Liver (tissue), 9 donors: Measurements from ENCODE around the gene SDF2. TPM values are rescaled to one million over a fixed set of nuclear protein-coding genes. Genes with fewer than 3 reads are reported as not detected.

Experiments used
- DNase-seq: peaks from one replicate; pipeline ENCODE4 v3.0.0-alpha.2; 2017; ENCODE audit warnings: low spot score
- H3K27ac ChIP-seq, 2 donors: one replicate each; pipeline ENCODE4 v1.7.0; 2013; ENCODE audit warnings: inconsistent platforms in 2 of 2, low read length in 2 of 2, control low read depth in 1 of 2, low read depth in 1 of 2, mild to moderate bottlenecking in 1 of 2
- H3K27me3 ChIP-seq, 4 donors: one replicate each; pipeline versions ENCODE4 v1.6.1 to v1.7.0; 2013; ENCODE audit warnings: low read length in 3 of 4, inconsistent platforms in 1 of 4, mild to moderate bottlenecking in 1 of 4, moderate library complexity in 1 of 4; ENCODE audit not compliant: control insufficient read depth in 4 of 4, insufficient read depth in 4 of 4
- H3K36me3 ChIP-seq, 4 donors: one replicate each; pipeline versions ENCODE4 v1.6.1 to v1.7.0; 2013; ENCODE audit warnings: low read length in 3 of 4, mild to moderate bottlenecking in 3 of 4, low read depth in 1 of 4, moderate library complexity in 1 of 4; ENCODE audit not compliant: control insufficient read depth in 4 of 4, insufficient read depth in 3 of 4
- H3K4me1 ChIP-seq, 4 donors: one replicate each; pipeline versions ENCODE4 v1.6.1 to v1.7.0; 2013; ENCODE audit warnings: low read length in 3 of 4, mild to moderate bottlenecking in 3 of 4, moderate library complexity in 1 of 4; ENCODE audit not compliant: control insufficient read depth in 4 of 4, insufficient read depth in 4 of 4
- H3K4me3 ChIP-seq, 3 donors: one replicate each; pipeline versions ENCODE4 v1.6.1 to v1.7.0; 2013; ENCODE audit warnings: low read length in 3 of 3, control low read depth in 1 of 3, low read depth in 1 of 3, mild to moderate bottlenecking in 1 of 3
- H3K9ac ChIP-seq, 2 donors: one replicate each; pipeline ENCODE4 v1.7.0; 2013; ENCODE audit warnings: low read length in 2 of 2, mild to moderate bottlenecking in 2 of 2, moderate library complexity in 2 of 2, control low read depth in 1 of 2, low read depth in 1 of 2
- H3K9me3 ChIP-seq, 4 donors: one replicate each; pipeline versions ENCODE4 v1.6.1 to v1.7.0; 2013; ENCODE audit warnings: low read length in 3 of 4; ENCODE audit not compliant: control insufficient read depth in 4 of 4
- ATF3 ChIP-seq: IDR thresholded peaks from 2 replicates; pipeline ENCODE4 v1.6.1; 2016; ENCODE audit warnings: antibody characterized with exemption
- JUND ChIP-seq, 2 donors: IDR thresholded peaks; 2 replicates each; pipeline ENCODE4 v1.6.1; 2016; ENCODE audit warnings: antibody characterized with exemption in 2 of 2
- SP1 ChIP-seq: IDR thresholded peaks from 2 replicates; pipeline ENCODE4 v1.6.1; 2018; ENCODE audit warnings: antibody characterized with exemption, mild to moderate bottlenecking
- WGBS: extraction: QIAGEN DNeasy Blood & Tissue Kit; methylation state at CpG from one replicate; pipeline ENCODE4 v1.1.7; 2013; 5-methylcytosine and 5-hydroxymethylcytosine counted together
- polyA plus RNA-seq, 2 donors: library from polyadenylated mRNA; stranded (reverse) in 1 of 2; unstranded in 1 of 2; fragments of 200-250 nt in 1 of 2; fragments of >200 nt in 1 of 2; fragmentation: Nextera tagmentation in 1 of 2; extraction: Ambion mirVana in 1 of 2; gene quantifications; one replicate each; pipeline versions ENCODE4 v1.2.1 to v1.2.3, GENCODE V29; 2013 to 2015
- total RNA-seq, 2 donors: library from RNA; depleted of rRNA; stranded (reverse); fragments of >200 nt; gene quantifications; one replicate each; pipeline ENCODE4 v1.2.3, GENCODE V29; 2014
- donor health status: healthy.
- donor health status: healthy.
- donor health status: healthy.
- donor health status: healthy.
- donor health status: healthy.

SDF2 gene
- total and polyA plus RNA-seq, 4 donors: 24.1 to 38.9 (median 28.0) TPM

GRCh38 chr17:28598389-28598788, 63.3 kb downstream of the SDF2 start:
- no peak for TF ChIP-seq SP1
- TF ChIP-seq JUND (IDR thresholded peaks at IDR 0.05): no peak
- TF ChIP-seq ATF3: no peak
- Histone ChIP-seq H3K9ac (peak overlapping the region; percentile 28 to 37), H3K27me3 (no peaks in the 10 kb centered on the region), H3K27ac (peak overlapping the region; percentile 94 to 97), H3K4me1 (peaks cover 6 to 25% (median 17%) of the 10 kb centered on the region in 4 donors), H3K9me3 (no peaks in the 10 kb centered on the region), H3K36me3 (no peaks in the 10 kb centered on the region), H3K4me3 (peak overlapping the region; percentile 61 to 85 (median 64))
- WGBS: 4% methylated on average over 17 of the region's 17 CpGs
- DNase-seq: no peak

Other genes with a start within 250 kb of the SDF2 start
- gene SLC13A2, start 188.3 kb downstream of the SDF2 start, total RNA-seq: under 1 TPM; 0.25 to 0.47 TPM
- gene SLC13A2, start 188.3 kb downstream of the SDF2 start, polyA plus RNA-seq: under 1 TPM; 0.10 to 0.52 TPM
- gene FOXN1, start 155.6 kb downstream of the SDF2 start, total RNA-seq: not detected
- gene FOXN1, start 155.6 kb downstream of the SDF2 start, polyA plus RNA-seq: not detected
- 10 to 100 TPM; 14.0 to 20.0 TPM for gene UNC119, start 109.3 kb downstream of the SDF2 start, total RNA-seq
- 10 to 100 TPM; 16.0 to 16.2 TPM for gene UNC119, start 109.3 kb downstream of the SDF2 start, polyA plus RNA-seq
- gene PIGS, start 90.4 kb downstream of the SDF2 start, total RNA-seq: 10 to 100 TPM; 12.4 to 29.5 TPM
- 10 to 100 TPM in 1 of 2 donors, 1 to 10 TPM in 1; 7.3 to 14.2 TPM for gene PIGS, start 90.4 kb downstream of the SDF2 start, polyA plus RNA-seq
- gene ALDOC, start 85.0 kb downstream of the SDF2 start, total RNA-seq: 100 to 1,000 TPM; 104 to 131 TPM
- gene ALDOC, start 85.0 kb downstream of the SDF2 start, polyA plus RNA-seq: 10 to 100 TPM; 40.1 to 85.1 TPM
- 10 to 100 TPM; 13.8 to 41.8 TPM for gene SPAG5, start 62.9 kb downstream of the SDF2 start, total RNA-seq
- 10 to 100 TPM; 10.6 to 11.8 TPM for gene SPAG5, start 62.9 kb downstream of the SDF2 start, polyA plus RNA-seq
- gene RSKR, start 47.7 kb downstream of the SDF2 start, total RNA-seq: 10 to 100 TPM in 1 of 2 donors, 1 to 10 TPM in 1; 1.8 to 14.5 TPM
- under 1 TPM; 0.63 to 0.67 TPM for gene RSKR, start 47.7 kb downstream of the SDF2 start, polyA plus RNA-seq
- gene BLTP2, start 16.7 kb downstream of the SDF2 start, total RNA-seq: 100 to 1,000 TPM in 1 of 2 donors, 10 to 100 TPM in 1; 39.1 to 122 TPM
- 10 to 100 TPM; 24.8 to 30.8 TPM for gene BLTP2, start 16.7 kb downstream of the SDF2 start, polyA plus RNA-seq
- 10 to 100 TPM; 36.5 to 59.1 TPM for gene SUPT6H, start 299 bp upstream of the SDF2 start, total RNA-seq
- 10 to 100 TPM; 10.6 to 24.1 TPM for gene SUPT6H, start 299 bp upstream of the SDF2 start, polyA plus RNA-seq
- under 1 TPM; 0.25 to 0.65 TPM for gene PROCA1, start 50.0 kb upstream of the SDF2 start, total RNA-seq
- under 1 TPM; 0.16 to 0.44 TPM for gene PROCA1, start 50.0 kb upstream of the SDF2 start, polyA plus RNA-seq
- 10 to 100 TPM in 1 of 2 donors, 1 to 10 TPM in 1; 5.6 to 14.3 TPM for gene RAB34, start 56.0 kb upstream of the SDF2 start, total RNA-seq
- 1 to 10 TPM; 4.5 to 9.6 TPM for gene RAB34, start 56.0 kb upstream of the SDF2 start, polyA plus RNA-seq
- gene RPL23A, start 58.1 kb upstream of the SDF2 start, total RNA-seq: 100 to 1,000 TPM; 106 to 189 TPM
- 100 to 1,000 TPM; 484 to 507 TPM for gene RPL23A, start 58.1 kb upstream of the SDF2 start, polyA plus RNA-seq
- 1 to 10 TPM; 4.4 to 7.9 TPM for gene TLCD1, start 64.3 kb upstream of the SDF2 start, total RNA-seq
- gene TLCD1, start 64.3 kb upstream of the SDF2 start, polyA plus RNA-seq: 1 to 10 TPM; 5.1 to 8.8 TPM
- gene NEK8, start 66.9 kb upstream of the SDF2 start, total RNA-seq: 1 to 10 TPM; 6.3 to 7.8 TPM
- 1 to 10 TPM; 1.7 to 2.7 TPM for gene NEK8, start 66.9 kb upstream of the SDF2 start, polyA plus RNA-seq
- 10 to 100 TPM in 1 of 2 donors, 1 to 10 TPM in 1; 8.5 to 32.0 TPM for gene TRAF4, start 82.1 kb upstream of the SDF2 start, total RNA-seq
- 10 to 100 TPM; 16.2 to 31.5 TPM for gene TRAF4, start 82.1 kb upstream of the SDF2 start, polyA plus RNA-seq
- 1 to 10 TPM; 2.8 to 4.2 TPM for gene FAM222B, start 180.9 kb upstream of the SDF2 start, total RNA-seq
- 1 to 10 TPM; 4.0 to 5.4 TPM for gene FAM222B, start 180.9 kb upstream of the SDF2 start, polyA plus RNA-seq
- 10 to 100 TPM; 17.3 to 30.8 TPM for gene ERAL1, start 193.1 kb upstream of the SDF2 start, total RNA-seq
- gene ERAL1, start 193.1 kb upstream of the SDF2 start, polyA plus RNA-seq: 10 to 100 TPM; 28.1 to 34.5 TPM
- gene FLOT2, start 235.8 kb upstream of the SDF2 start, total RNA-seq: 10 to 100 TPM; 67.7 to 71.0 TPM
- 100 to 1,000 TPM in 1 of 2 donors, 10 to 100 TPM in 1; 61.6 to 100 TPM for gene FLOT2, start 235.8 kb upstream of the SDF2 start, polyA plus RNA-seq
- gene DHRS13, start 241.2 kb upstream of the SDF2 start, total RNA-seq: 10 to 100 TPM in 1 of 2 donors, 1 to 10 TPM in 1; 9.7 to 91.6 TPM
- gene DHRS13, start 241.2 kb upstream of the SDF2 start, polyA plus RNA-seq: 10 to 100 TPM in 1 of 2 donors, 1 to 10 TPM in 1; 5.0 to 12.3 TPM